GM21515 (cell line): ENCODE data around the gene RARRES1.

Experiments
- ATAC-seq: cut with Tn5 transposase; IDR thresholded peaks from one replicate; pipeline ENCODE4 v1.9.1; 2021; ENCODE audit not compliant: unreplicated experiment

RARRES1 gene

DNA sequence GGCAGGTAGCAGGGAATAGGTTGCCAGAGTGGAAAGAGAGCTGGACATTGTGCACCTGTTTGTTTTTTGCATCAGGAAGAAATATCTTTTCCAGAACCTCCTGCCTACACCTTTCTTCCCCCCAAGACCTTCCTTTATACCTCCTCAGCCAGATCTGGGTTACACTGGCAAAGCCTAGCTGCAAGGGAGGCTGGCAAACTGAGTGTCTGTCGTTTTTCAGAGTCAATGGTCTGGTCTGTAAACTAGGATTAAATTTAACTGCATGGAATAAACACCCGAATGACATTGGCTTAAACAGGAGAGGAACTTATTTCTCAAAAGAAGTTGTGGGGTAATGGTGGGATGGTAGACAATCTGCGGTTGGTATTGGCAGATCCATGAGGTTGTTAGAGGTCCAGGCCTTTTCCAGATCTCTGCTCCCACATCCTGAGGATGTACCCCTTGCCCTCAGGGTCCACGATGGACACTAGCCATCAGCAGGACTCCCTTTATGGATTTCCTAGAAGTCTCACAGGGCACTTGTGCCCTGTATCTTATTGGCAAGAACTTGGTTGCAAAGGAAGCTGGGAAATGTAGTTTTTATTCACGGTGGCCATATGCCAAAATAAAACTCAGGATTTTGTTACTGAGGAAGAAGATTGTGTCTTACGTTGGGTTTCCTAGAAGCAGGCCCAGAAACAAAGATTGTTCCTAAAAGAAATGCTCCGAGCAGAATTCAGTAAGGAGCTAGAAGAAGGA lies 3.2 kb upstream of the RARRES1 start:
- ATAC-seq = no peak

GRCh38 chr3:158733656-158734055 lies 1.4 kb upstream of the RARRES1 start:
- ATAC-seq = no peak

- ATAC-seq = no peak
Observed at GRCh38 chr3:158732856-158733200, 571 bp upstream of the RARRES1 start.

DNA sequence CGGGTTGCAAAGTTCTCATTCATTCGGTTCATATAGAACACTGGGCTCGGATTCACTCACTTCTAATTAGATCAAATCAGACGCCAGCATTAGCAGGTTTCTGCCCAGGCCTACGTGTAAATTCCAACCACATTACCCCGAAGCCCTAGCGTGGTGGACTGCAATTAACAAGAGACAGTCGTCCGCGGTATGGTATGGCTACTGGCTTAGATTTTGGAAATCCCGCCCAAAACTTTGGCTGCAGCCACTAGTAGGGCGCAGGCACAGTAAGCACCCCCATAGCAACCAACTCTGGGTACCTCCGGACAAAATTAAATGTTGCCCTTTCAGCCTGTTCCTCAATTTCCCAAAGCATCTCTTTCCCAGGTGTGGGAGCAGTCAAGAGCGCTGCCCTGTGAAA lies 771 bp downstream of the RARRES1 start:
- ATAC-seq = no peak

- ATAC-seq = no peak
Observed at GRCh38 chr3:158728851-158729250, 3.4 kb downstream of the RARRES1 start.

- no peak for ATAC-seq
Observed at GRCh38 chr3:158728061-158728377, 4.2 kb downstream of the RARRES1 start.

- ATAC-seq = peak; percentile 68
Observed at GRCh38 chr3:158727206-158728060, 4.8 kb downstream of the RARRES1 start.

DNA sequence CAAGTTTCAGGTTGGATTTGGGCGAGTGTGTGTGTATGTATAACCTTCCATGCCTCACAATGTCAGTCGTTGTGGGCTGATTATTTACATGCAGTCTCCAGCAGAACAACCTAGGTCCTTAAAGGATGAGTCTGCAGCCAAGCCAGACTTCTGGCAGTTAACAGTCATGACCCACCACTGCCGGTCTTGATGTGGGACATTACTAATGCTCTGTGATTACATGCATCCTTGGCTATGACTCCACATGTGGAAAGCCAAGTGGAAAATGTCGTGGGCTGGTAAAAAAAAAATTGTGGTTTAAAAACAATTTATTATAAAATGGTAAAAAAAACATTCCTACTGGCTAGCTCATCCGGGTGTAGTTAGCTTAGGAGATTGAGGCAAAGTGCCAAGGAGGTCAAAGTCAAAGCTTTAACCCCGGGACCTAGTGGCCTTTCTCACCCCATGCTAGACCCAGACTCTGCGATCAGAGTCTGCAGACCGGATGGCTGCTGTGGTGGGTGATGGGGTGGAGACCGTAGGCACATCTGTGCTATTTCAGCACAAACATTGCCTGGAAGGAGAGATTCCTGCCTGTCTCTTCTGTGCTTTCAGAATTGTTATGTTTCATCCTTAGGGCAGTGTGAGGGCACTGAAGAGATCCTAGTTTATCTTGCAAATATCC lies 6.8 kb downstream of the RARRES1 start:
- no peak for ATAC-seq

GRCh38 chr3:158723991-158724390 lies 8.3 kb downstream of the RARRES1 start:
- no peak for ATAC-seq

DNA sequence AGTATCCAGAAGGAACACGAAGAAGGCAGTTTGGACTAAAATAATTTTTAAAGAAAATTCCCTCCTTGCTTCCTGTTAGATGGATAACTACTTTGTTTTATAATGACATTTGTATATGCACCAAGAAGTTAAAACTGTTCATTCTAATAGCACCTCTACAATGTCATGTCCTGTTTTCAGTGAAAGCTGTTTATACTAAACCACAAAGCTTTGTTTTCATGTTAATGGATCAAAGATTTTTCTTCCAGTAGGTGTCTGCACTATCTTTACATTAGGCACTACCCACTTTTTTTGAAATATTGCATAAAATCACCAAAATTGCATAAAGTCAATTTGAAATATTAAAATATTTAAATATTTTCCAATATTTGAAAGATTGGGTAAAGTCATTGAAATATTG lies 10.1 kb downstream of the RARRES1 start:
- ATAC-seq = no peak

DNA sequence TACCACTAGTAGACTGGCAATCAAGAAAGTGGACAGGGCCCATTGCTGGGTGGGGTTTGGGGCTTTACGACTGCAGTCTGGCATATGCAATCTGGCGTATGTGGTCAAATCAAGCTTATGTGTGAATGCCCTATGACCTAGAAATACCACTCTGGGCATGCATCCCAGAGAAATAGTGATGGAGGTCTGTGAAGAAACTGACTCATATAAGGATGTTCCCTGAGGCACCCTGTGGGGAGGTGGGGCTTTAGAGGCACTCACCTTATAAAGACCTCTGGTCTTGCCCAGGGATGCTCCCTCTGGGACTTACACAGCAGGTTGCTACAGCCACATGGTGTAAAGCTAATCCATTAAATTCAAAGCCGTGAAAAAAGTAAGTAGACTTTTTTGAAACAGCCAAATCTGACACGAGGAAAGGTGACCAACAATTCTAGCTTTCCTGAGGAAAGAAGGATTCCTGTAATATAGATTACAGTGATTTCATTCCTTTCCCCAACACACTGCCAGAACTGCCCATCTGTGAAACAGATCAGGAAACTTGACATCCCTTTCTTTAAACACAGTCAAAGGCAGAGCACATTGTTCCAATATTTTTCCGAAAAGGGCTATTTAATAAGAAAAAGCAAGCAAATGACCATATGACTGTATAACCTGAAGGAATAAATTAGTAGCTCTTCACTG lies 13.6 kb downstream of the RARRES1 start:
- no peak for ATAC-seq

DNA sequence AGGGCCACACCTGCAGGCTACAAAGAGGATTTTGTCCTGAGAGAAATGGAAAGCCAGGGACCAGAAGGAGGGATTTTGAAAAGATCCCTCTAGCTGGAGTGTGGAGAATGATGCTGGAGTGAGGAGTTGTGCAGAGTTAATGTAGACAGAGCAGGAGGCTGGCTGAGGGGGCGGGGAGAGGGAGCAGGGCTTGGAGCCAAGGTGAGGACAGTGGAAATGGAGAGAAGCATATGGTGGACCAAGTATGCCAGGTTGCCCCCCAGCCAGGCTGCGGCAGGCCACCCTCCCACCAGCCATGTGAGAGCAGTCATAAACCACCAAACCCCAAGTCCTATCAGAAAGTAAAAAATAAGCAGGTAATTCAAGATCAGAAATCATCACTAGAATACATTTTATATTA lies 14.7 kb downstream of the RARRES1 start:
- no peak for ATAC-seq

DNA sequence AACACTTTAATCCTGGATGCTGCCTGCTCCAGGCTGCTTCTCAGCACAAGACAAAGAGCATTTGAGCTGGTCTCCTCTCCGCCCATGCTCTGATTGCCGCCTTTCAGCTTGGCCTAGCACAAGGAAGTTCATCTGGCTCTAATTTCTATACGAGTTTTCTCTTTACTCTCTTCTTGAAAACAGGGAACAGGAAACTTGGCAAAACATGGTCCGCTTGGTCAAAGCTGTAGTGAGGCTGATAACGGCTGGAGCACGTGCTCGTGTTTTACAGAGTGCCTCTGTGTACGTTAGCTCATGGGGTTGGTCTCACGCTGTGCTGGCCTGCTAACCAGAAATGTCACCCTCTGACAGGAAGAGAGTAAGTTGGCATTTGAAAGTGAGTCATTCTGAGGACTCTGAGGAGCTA lies 19.2 kb downstream of the RARRES1 start:
- ATAC-seq = no peak

- ATAC-seq = no peak
Observed at GRCh38 chr3:158712443-158712842, 19.8 kb downstream of the RARRES1 start.

GRCh38 chr3:158711886-158712285 lies 20.4 kb downstream of the RARRES1 start:
- no peak for ATAC-seq

DNA sequence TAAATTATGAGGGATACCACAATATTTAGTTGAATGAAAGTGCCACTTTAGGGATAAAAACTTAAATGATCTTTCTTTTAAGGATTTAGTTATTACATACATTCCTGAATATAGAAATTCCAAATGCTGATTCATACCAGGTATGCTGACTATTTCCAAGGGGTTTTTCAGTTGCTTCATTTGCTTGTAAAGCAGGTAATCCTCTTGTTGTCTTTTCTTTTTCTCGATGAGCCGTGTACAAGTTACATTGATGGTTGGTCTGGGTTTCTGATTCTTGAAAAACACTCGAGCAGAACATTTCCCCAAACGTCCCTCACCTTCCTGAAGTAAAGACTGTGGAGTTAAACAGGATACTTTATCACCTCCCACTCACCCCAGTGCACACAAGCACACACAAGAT lies 21.7 kb downstream of the RARRES1 start:
- no peak for ATAC-seq

- ATAC-seq = no peak
Observed at GRCh38 chr3:158709666-158710083, 22.6 kb downstream of the RARRES1 start.

DNA sequence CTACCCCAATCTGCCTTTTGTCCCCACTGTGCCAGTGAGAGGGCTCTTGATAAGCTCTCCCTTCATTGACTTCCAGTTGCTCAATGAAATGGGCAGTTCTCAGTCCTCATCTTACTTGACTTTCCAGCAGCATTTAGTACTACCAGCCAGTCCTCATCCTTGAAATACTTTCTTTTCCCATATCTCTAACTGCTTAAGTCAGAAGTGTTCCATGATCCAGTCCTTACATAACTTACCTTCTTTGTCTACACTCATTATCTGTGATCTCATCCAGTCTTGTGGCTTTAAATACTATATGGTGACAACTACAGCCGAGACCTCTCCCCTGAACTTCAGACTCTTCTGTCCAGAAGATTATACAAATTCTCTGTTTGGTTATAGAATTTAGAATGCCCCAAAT lies 28.7 kb downstream of the RARRES1 start:
- no peak for ATAC-seq

DNA sequence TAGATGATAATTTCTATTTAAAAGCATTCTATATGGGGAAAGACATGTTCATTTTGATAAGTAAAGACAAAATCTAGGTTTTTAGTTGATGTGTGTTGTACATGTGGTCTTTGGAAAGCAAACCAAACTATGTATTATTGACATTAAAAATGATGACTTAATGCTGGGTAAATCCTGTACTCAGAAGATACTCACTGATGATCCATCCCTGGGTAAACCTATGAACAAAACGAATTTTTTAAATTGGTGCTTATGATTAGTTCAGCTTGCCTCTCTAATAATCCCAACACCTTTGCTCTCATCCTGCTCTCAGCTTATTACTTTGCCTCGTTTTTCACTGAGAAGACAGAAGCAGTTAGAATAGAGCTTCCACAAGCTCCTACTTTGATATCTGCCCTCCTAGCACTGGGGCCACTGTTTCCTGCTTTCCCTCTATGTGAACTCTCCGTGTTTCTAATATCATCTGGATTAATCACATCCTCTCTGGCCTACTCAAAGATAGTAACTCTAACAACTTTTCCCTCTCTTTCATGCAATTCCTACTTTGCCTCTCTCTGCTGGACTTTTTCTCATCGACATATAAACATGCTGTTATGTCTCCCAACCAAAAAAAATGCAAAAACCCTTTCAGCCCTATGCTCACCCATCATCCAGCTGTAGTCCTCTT lies 29.3 kb downstream of the RARRES1 start:
- ATAC-seq = no peak

DNA sequence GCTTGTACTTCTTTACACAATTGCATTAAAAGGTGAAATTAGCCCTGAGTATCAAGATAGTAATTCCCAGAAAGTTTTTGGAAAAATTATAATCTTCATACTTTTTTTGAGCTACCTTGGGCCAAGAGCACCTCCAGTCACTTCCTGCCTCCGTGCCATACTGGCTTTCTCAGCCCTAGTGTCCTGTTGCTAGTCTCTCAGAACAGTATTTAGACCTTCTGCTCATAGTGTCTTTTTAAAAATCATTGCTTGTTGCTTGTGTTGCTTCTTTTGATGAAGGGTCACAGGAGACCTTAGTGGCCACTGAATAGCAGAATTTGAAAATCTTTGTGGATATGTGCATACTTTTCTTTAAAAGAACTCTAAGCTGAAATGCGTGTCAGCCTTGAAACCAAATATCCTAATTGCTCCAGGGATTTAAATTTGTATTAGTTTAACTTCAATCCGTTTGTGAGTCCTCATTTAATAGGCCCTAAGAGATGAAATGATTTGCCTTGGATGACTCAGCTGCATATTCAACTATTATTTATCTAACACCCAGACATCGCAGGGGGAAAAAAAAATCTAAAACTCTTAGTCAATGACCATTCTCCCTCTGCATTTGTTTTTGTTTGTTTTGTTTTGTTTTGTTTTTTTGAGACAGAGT lies 30.7 kb downstream of the RARRES1 start:
- ATAC-seq = no peak
